ENCODE results near the gene ASAH2.

DNA sequence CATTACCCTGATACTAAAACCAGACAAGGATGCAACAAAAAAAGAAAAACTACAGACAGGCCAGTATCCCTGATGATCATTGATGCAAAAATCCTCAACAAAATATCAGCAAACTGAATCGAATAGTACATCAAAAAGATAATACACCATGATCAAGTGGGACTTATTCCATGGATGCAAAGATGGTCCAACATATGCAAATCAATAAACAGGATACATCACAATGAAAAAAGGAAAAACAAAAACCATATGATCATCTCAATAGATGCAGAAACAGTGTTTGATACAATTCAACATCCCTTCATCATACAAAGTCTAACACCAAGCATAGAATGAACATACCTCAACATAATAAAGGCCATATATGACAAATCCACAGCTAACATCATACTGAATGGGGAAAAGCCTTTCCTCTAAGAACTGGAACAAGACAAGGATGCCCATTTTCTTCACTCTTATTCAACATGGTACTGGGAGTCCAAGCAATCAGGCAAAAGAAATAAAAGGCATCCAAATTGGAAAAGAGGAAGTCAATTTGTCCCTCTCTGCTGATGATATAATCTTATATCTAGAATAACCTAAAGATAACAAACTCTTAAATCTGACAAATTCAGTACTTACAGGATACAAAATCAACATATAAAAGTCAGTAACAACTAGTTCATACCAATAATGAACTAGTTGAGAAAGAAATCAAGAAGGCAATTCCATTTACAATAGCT, 48.8 kb upstream of the ASAH2 start:
- TF ChIP-seq GATA3 (IDR thresholded peaks at IDR 0.05; ENCODE audit: low read depth, low read length) = no peak
- TF ChIP-seq GATA2 (IDR thresholded peaks at IDR 0.05; ENCODE audit: low read depth, low read length) = no peak

Measured in SH-SY5Y (cell line).